Stomach smooth muscle (tissue), 2 donors: ENCODE data around the gene CARS1.

Experiments
- H3K27ac ChIP-seq: one replicate; pipeline ENCODE4 v1.7.0; 2013; ENCODE audit warnings: mild to moderate bottlenecking, low read length, inconsistent platforms
- H3K27me3 ChIP-seq, 2 donors: one replicate each; pipeline ENCODE4 v1.7.0; 2013; ENCODE audit warnings: low read length in 2 of 2; ENCODE audit not compliant: insufficient read depth in 2 of 2, control insufficient read depth in 1 of 2
- H3K36me3 ChIP-seq, 2 donors: one replicate each; pipeline ENCODE4 v1.7.0; 2013; ENCODE audit warnings: low read length in 2 of 2; ENCODE audit not compliant: control insufficient read depth in 2 of 2, insufficient read depth in 2 of 2
- H3K4me1 ChIP-seq: one replicate; pipeline ENCODE4 v1.7.0; 2013; ENCODE audit warnings: low read length; ENCODE audit not compliant: control insufficient read depth, insufficient read depth
- H3K4me3 ChIP-seq, 2 donors: one replicate each; pipeline ENCODE4 v1.7.0; 2013; ENCODE audit warnings: low read length in 2 of 2
- H3K9ac ChIP-seq, 2 donors: one replicate each; pipeline ENCODE4 v1.7.0; 2013; ENCODE audit warnings: low read length in 2 of 2, mild to moderate bottlenecking in 1 of 2
- H3K9me3 ChIP-seq, 2 donors: one replicate each; pipeline ENCODE4 v1.7.0; 2013; ENCODE audit warnings: low read length in 2 of 2; ENCODE audit not compliant: control insufficient read depth in 2 of 2
- donor health status: healthy.
- donor health status: Pancreatic carcinoma.

CARS1 gene

GRCh38 chr11:2989006-2989405 is 68.2 kb downstream of the CARS1 start:
- Histone ChIP-seq H3K4me1 (peaks cover 33% of the 10 kb centered on the region), H3K9me3 (no peaks in the 10 kb centered on the region), H3K9ac (peak overlapping the region in 1 of 2 donors; percentile 2), H3K27ac (no peak overlapping the region), H3K4me3 (peak overlapping the region; percentile 16 to 44), H3K27me3 (no peaks in the 10 kb centered on the region), H3K36me3 (no peaks in the 10 kb centered on the region)

DNA sequence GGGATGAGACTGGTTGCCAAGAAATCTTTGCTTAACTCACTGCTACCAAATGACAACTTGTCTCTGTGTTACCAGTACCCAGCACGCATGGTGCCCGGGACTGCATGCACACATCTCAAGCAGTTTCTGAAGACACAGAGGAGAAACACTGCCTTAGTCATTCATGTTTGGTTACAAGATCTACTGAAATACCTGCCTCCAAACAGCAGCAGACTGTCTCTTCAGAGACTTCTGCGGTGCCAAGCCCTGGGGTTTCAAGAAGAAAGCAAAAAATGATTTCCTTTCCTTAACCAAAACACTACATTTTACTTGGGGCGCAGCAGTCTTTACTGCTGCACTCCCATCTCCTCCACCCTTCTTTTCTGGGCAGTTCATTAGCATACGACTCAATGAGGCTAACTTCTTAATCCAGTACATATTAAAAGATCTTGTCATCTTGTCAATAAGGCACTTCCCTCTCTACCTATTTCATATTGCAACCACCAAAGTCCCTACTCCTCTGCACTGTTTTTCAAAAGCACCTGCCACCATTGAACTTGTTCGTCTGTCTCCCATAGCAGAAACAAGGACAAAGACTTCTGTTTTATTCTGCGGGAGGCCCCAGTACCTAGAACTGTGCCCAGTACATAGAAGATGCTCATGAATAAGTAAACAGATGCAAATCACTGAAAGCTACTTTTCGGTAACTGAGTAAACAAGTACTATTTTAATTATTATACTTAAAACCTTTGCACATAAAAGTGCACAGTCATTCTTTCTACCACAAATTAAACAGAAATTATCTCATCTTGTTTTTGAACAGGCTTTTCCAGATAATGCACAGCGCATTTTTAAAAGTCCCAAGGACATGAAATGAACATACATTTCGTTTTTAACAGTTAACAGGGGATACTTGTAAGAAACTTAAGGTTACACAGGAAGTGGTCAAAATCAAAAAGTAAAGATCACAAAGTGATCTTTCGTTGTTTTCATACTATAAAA is 69.1 kb downstream of the CARS1 start:
- H3K9me3 ChIP-seq = no peaks in the 10 kb centered on the region
- no peaks in the 10 kb centered on the region for H3K36me3 ChIP-seq
- H3K4me1 ChIP-seq = peaks cover 35% of the 10 kb centered on the region
- H3K4me3 ChIP-seq = peak overlapping the region in 1 of 2 donors; percentile 44
- no peaks in the 10 kb centered on the region for H3K27me3 ChIP-seq
- no peak overlapping the region for H3K27ac ChIP-seq
- no peak overlapping the region for H3K9ac ChIP-seq

DNA sequence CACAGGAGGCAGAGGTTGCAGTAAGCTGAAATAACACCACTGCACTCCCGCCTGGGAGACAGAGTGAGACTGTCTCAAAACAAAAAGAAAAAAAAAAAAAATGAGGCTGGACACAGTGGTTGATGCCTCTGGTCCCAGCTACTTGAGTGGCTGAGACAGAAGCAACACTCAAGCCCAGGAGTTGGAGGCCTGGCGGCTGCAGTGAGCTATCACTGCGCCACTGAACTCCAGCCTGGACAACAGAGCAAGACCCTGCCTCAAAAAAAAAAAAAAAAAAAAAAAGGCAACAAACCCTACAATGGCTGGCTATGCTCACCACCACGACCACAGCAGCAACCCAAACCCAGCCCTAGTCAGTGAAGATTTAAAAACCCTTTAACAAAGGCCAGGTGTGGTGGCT is 73.3 kb downstream of the CARS1 start:
- no peaks in the 10 kb centered on the region for H3K9me3 ChIP-seq
- peaks cover 12% of the 10 kb centered on the region for H3K4me1 ChIP-seq
- peaks cover 0 to under 1% of the 10 kb centered on the region in 2 donors for H3K36me3 ChIP-seq
- H3K9ac ChIP-seq = no peak overlapping the region
- H3K27me3 ChIP-seq = no peaks in the 10 kb centered on the region
- no peak overlapping the region for H3K4me3 ChIP-seq
- H3K27ac ChIP-seq = no peak overlapping the region

GRCh38 chr11:2982214-2982613 is 75.0 kb downstream of the CARS1 start:
- Histone ChIP-seq H3K4me3 (no peak overlapping the region), H3K36me3 (peaks cover 3 to 13% of the 10 kb centered on the region in 2 donors), H3K27me3 (no peaks in the 10 kb centered on the region), H3K4me1 (peaks cover 2% of the 10 kb centered on the region), H3K9me3 (no peaks in the 10 kb centered on the region), H3K27ac (no peak overlapping the region), H3K9ac (no peak overlapping the region)

DNA sequence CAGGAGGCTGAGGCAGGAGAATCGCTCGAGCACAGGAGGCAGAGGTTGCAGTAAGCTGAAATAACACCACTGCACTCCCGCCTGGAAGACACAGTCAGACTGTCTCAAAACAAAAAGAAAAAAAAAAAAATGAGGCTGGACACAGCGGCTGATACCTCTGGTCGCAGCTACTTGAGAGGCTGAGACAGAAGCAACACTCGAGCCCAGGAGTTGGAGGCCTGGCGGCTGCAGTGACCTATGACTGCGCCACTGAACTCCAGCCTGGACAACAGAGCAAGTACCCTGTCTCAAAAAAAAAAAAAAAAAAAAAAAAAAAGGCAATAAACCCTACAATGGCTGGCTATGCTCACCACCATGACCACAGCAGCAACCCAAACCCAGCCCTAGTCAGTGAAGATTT is 76.1 kb downstream of the CARS1 start:
- Histone ChIP-seq H3K4me3 (no peak overlapping the region), H3K27me3 (no peaks in the 10 kb centered on the region), H3K4me1 (peaks cover 2% of the 10 kb centered on the region), H3K9ac (no peak overlapping the region), H3K36me3 (peaks cover 13 to 23% of the 10 kb centered on the region in 2 donors), H3K27ac (no peak overlapping the region), H3K9me3 (no peaks in the 10 kb centered on the region)

- Histone ChIP-seq H3K36me3 (peaks cover 19 to 28% of the 10 kb centered on the region in 2 donors), H3K9ac (no peak overlapping the region), H3K4me1 (peaks cover 2% of the 10 kb centered on the region), H3K27ac (no peak overlapping the region), H3K9me3 (no peaks in the 10 kb centered on the region), H3K27me3 (no peaks in the 10 kb centered on the region), H3K4me3 (no peak overlapping the region)
These were observed 76.9 kb downstream of the CARS1 start for GRCh38 chr11:2980168-2980840.

DNA sequence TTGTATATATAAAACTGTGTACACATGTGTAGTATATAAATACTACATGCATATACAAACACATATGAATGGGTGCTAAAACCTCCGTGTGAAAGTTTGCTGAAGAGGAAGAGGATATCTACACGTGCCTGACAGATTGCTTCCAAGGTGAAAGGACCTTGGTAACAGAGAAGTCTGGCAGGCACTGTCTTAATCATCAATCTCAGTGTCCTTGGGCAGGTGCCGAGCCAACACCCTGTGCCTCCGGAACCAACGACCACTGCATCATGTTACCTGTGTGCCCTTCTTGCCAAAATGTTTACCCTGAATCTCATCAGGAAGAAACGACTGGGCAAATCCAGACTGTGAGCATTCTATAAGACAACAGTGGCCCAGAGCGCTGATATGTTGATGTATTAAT is 80.1 kb downstream of the CARS1 start:
- Histone ChIP-seq H3K27me3 (no peaks in the 10 kb centered on the region), H3K36me3 (peaks cover 39 to 51% of the 10 kb centered on the region in 2 donors), H3K27ac (no peak overlapping the region)

GRCh38 chr11:2976294-2977063 is 80.7 kb downstream of the CARS1 start:
- H3K9me3 ChIP-seq = no peaks in the 10 kb centered on the region
- peaks cover 44 to 55% of the 10 kb centered on the region in 2 donors for H3K36me3 ChIP-seq
- H3K9ac ChIP-seq = no peak overlapping the region
- no peak overlapping the region for H3K27ac ChIP-seq
- H3K4me1 ChIP-seq = no peaks in the 10 kb centered on the region
- no peak overlapping the region for H3K4me3 ChIP-seq
- H3K27me3 ChIP-seq = no peaks in the 10 kb centered on the region

More for the DNA sequence above, 80.1 kb downstream of the CARS1 start:
- Histone ChIP-seq H3K9ac (no peak overlapping the region), H3K4me1 (no peaks in the 10 kb centered on the region), H3K4me3 (no peak overlapping the region), H3K9me3 (no peaks in the 10 kb centered on the region)

GRCh38 chr11:2975594-2975993 is 81.6 kb downstream of the CARS1 start:
- no peak overlapping the region for H3K9ac ChIP-seq
- peaks cover 48 to 60% of the 10 kb centered on the region in 2 donors for H3K36me3 ChIP-seq
- H3K27me3 ChIP-seq = no peaks in the 10 kb centered on the region
- no peaks in the 10 kb centered on the region for H3K9me3 ChIP-seq
- H3K4me3 ChIP-seq = no peak overlapping the region
- no peak overlapping the region for H3K27ac ChIP-seq
- no peaks in the 10 kb centered on the region for H3K4me1 ChIP-seq

GRCh38 chr11:2974272-2974671 is 83.0 kb downstream of the CARS1 start:
- Histone ChIP-seq H3K36me3 (peaks cover 57 to 72% of the 10 kb centered on the region in 2 donors), H3K9me3 (no peaks in the 10 kb centered on the region), H3K4me3 (no peak overlapping the region), H3K27me3 (no peaks in the 10 kb centered on the region), H3K27ac (no peak overlapping the region), H3K4me1 (no peaks in the 10 kb centered on the region), H3K9ac (no peak overlapping the region)
